GM18519 (cell line): ENCODE results near the gene MYL10.

ENCODE experiments used
- ATAC-seq: cut with Tn5 transposase; IDR thresholded peaks from one replicate; pipeline ENCODE4 v1.9.1; 2021; ENCODE audit warnings: mild to moderate bottlenecking, moderate library complexity; ENCODE audit not compliant: unreplicated experiment, low FRiP score

Gene MYL10

GRCh38 chr7:101629171-101629570 is at the start of gene MYL10:
TSS of gene MYL10 (minus strand) at chr7:101629296. CDS start at chr7:101629118, 178 bp downstream.
- ATAC-seq: no peak

GRCh38 chr7:101678658-101679057 is 49.6 kb upstream of the MYL10 start:
- no peak for ATAC-seq

- ATAC-seq: no peak
These were observed 48.8 kb upstream of the MYL10 start for GRCh38 chr7:101677797-101678479.

GRCh38 chr7:101677391-101677790 is 48.3 kb upstream of the MYL10 start:
- no peak for ATAC-seq

- ATAC-seq: no peak
These were observed 47.9 kb upstream of the MYL10 start for GRCh38 chr7:101676956-101677355.

- ATAC-seq: no peak
These were observed 47.0 kb upstream of the MYL10 start for GRCh38 chr7:101676062-101676598.

- no peak for ATAC-seq
These were observed 45.3 kb upstream of the MYL10 start for GRCh38 chr7:101674439-101674838.

GRCh38 chr7:101673951-101674350 is 44.9 kb upstream of the MYL10 start:
- ATAC-seq: no peak

GRCh38 chr7:101673315-101673714 is 44.2 kb upstream of the MYL10 start:
- no peak for ATAC-seq

- no peak for ATAC-seq
These were observed 42.6 kb upstream of the MYL10 start for GRCh38 chr7:101671371-101672356.

GRCh38 chr7:101669307-101669706 is 40.2 kb upstream of the MYL10 start:
- no peak for ATAC-seq

GRCh38 chr7:101668726-101669125 is 39.6 kb upstream of the MYL10 start:
- ATAC-seq: no peak

- no peak for ATAC-seq
These were observed 38.8 kb upstream of the MYL10 start for GRCh38 chr7:101667920-101668319.

- ATAC-seq: no peak
These were observed 38.3 kb upstream of the MYL10 start for GRCh38 chr7:101667399-101667798.

- ATAC-seq: no peak
These were observed 37.6 kb upstream of the MYL10 start for GRCh38 chr7:101666741-101667140.

- no peak for ATAC-seq
These were observed 37.2 kb upstream of the MYL10 start for GRCh38 chr7:101666293-101666692.

GRCh38 chr7:101664893-101665471 is 35.9 kb upstream of the MYL10 start:
- ATAC-seq: no peak

GRCh38 chr7:101664436-101664835 is 35.3 kb upstream of the MYL10 start:
- no peak for ATAC-seq

GRCh38 chr7:101663747-101664146 is 34.7 kb upstream of the MYL10 start:
- ATAC-seq: no peak

GRCh38 chr7:101662447-101662998 is 33.4 kb upstream of the MYL10 start:
- ATAC-seq: no peak

- no peak for ATAC-seq
These were observed 30.6 kb upstream of the MYL10 start for GRCh38 chr7:101659706-101660105.
